Naive thymus-derived CD8-positive, alpha-beta T cell (primary cell): Measurements from ENCODE around the gene DLAT. TPM values are rescaled to one million over a fixed set of nuclear protein-coding genes. Genes with fewer than 3 reads are reported as not detected.

Source experiments
- ATAC-seq, 2 donors: fragments of 150-1000 bp; cut with Tn5 transposase in 1 of 2; sonication (Bioruptor Pico), chemical (Tn5 transposase) in 1 of 2; 1 replicate in 1 of 2; 2 replicates in 1 of 2; pipeline ENCODE4 v1.10.0; 2021; ENCODE audit warnings: mild to moderate bottlenecking in 2 of 2, moderate library complexity in 2 of 2
- POLR2A ChIA-PET: fragments of 350-600 bp; sonication (Branson Sonifier 250); formaldehyde crosslinking; loops from one replicate; lab custom pipeline; 2021; ENCODE audit warnings: antibody characterized with exemption; lab: Charles Lee
- DNase-seq, 10 donors: peaks; one replicate each; pipeline versions ENCODE4 v3.0.0 to v3.0.0-alpha.2; 2020 to 2022
- H3K27ac Mint-ChIP-seq, 10 donors: one replicate each; pipeline ENCODE4 v1.8.0; 2020 to 2022; ENCODE audit warnings: mild to moderate bottlenecking in 10 of 10, mixed read lengths in 10 of 10, moderate library complexity in 4 of 10, inconsistent platforms in 1 of 10
- H3K27me3 Mint-ChIP-seq, 5 donors: one replicate each; pipeline ENCODE4 v1.8.0; 2021 to 2022; ENCODE audit warnings: mixed read lengths in 5 of 5
- H3K36me3 Mint-ChIP-seq, 3 donors: one replicate each; pipeline ENCODE4 v1.8.0; 2020 to 2022; ENCODE audit warnings: mixed read lengths in 3 of 3, mild to moderate bottlenecking in 2 of 3, inconsistent platforms in 1 of 3
- H3K4me1 Mint-ChIP-seq, 4 donors: one replicate each; pipeline ENCODE4 v1.8.0; 2021 to 2022; ENCODE audit warnings: mixed read lengths in 4 of 4
- H3K4me3 Mint-ChIP-seq, 10 donors: one replicate each; pipeline ENCODE4 v1.8.0; 2020 to 2022; ENCODE audit warnings: mild to moderate bottlenecking in 10 of 10, mixed read lengths in 10 of 10, moderate library complexity in 6 of 10, inconsistent platforms in 1 of 10
- H3K9me3 Mint-ChIP-seq, 9 donors: one replicate each; pipeline ENCODE4 v1.8.0; 2020 to 2022; ENCODE audit warnings: mixed read lengths in 9 of 9, mild to moderate bottlenecking in 3 of 9, inconsistent platforms in 1 of 9, moderate library complexity in 1 of 9
- polyA plus RNA-seq, 3 donors: library from polyadenylated mRNA; unstranded; fragments of 300-500 nt; fragmentation: Illumina TruSeq; gene quantifications; one replicate each; pipeline ENCODE4 v1.2.3, GENCODE V29; 2021
- total RNA-seq, 8 experiments: library from RNA in 2 of 8; stranded (reverse) in 2 of 8; gene quantifications; one replicate each; pipeline ENCODE4 v1.2.3 and lab custom pipeline; 2021 to 2026

The DLAT gene
- total and polyA plus RNA-seq, 5 experiments from 2014 or later: 20.0 to 26.1 (median 22.4) TPM

GRCh38 chr11:112106070-112106469, 80.9 kb downstream of the DLAT start:
- DNase-seq (no peak), ATAC-seq (no peak)
- POLR2A ChIA-PET: no interaction called here
- Mint-ChIP-seq H3K27ac (no peak overlapping the region), H3K9me3 (no peaks in the 10 kb centered on the region), H3K36me3 (peaks cover 4 to 12% (median 7%) of the 10 kb centered on the region in 3 donors), H3K4me1 (no peaks in the 10 kb centered on the region), H3K27me3 (no peaks in the 10 kb centered on the region), H3K4me3 (no peak overlapping the region)

Other genes starting within 250 kb of the DLAT start
- gene ALG9, start 153.8 kb upstream of the DLAT start, total RNA-seq: 10 to 100 TPM; 24.2 to 28.6 TPM
- gene ALG9, start 153.8 kb upstream of the DLAT start, polyA plus RNA-seq: 10 to 100 TPM in 2 of 3 donors, 1 to 10 TPM in 1; 6.4 to 13.1 (median 11.9) TPM
- gene FDXACB1, start 146.2 kb upstream of the DLAT start, total RNA-seq: 1 to 10 TPM; 5.9 to 6.1 TPM
- gene FDXACB1, start 146.2 kb upstream of the DLAT start, polyA plus RNA-seq: 1 to 10 TPM; 7.5 to 8.3 (median 7.6) TPM
- gene CFAP68, start 145.9 kb upstream of the DLAT start, total RNA-seq: 10 to 100 TPM; 22.9 to 25.6 TPM
- 10 to 100 TPM; 29.5 to 33.5 (median 33.4) TPM for gene CFAP68, start 145.9 kb upstream of the DLAT start, polyA plus RNA-seq
- not detected for gene CRYAB, start 113.6 kb upstream of the DLAT start, total RNA-seq
- not detected for gene CRYAB, start 113.6 kb upstream of the DLAT start, polyA plus RNA-seq
- gene HSPB2, start 112.7 kb upstream of the DLAT start, total RNA-seq: under 1 TPM in 1 of 2 experiments, not detected in 1; 0.27 TPM
- gene HSPB2, start 112.7 kb upstream of the DLAT start, polyA plus RNA-seq: not detected
- gene C11orf52, start 106.5 kb upstream of the DLAT start, total RNA-seq: not detected
- not detected for gene C11orf52, start 106.5 kb upstream of the DLAT start, polyA plus RNA-seq
- gene DIXDC1, start 88.1 kb upstream of the DLAT start, total RNA-seq: 1 to 10 TPM in 1 of 2 experiments, under 1 TPM in 1; 0.80 to 1.2 TPM
- gene DIXDC1, start 88.1 kb upstream of the DLAT start, polyA plus RNA-seq: 1 to 10 TPM in 1 of 3 donors, under 1 TPM in 2; 0.27 to 5.7 (median 0.81) TPM
- gene PIH1D2, start 48.6 kb downstream of the DLAT start, total RNA-seq: not detected
- gene PIH1D2, start 48.6 kb downstream of the DLAT start, polyA plus RNA-seq: under 1 TPM in 2 of 3 donors, not detected in 1; 0.50 to 0.87 TPM
- gene NKAPD1, start 48.9 kb downstream of the DLAT start, total RNA-seq: 10 to 100 TPM; 21.5 to 21.7 TPM
- gene NKAPD1, start 48.9 kb downstream of the DLAT start, polyA plus RNA-seq: 10 to 100 TPM in 1 of 3 donors, 1 to 10 TPM in 2; 9.8 to 12.6 (median 10.0) TPM
- gene TIMM8B, start 61.3 kb downstream of the DLAT start, total RNA-seq: 10 to 100 TPM; 26.2 to 33.3 TPM
- gene TIMM8B, start 61.3 kb downstream of the DLAT start, polyA plus RNA-seq: 10 to 100 TPM; 58.0 to 75.2 (median 69.1) TPM
- 10 to 100 TPM; 71.5 to 76.9 TPM for gene SDHD, start 61.5 kb downstream of the DLAT start, total RNA-seq
- gene SDHD, start 61.5 kb downstream of the DLAT start, polyA plus RNA-seq: 100 to 1,000 TPM; 167 to 191 (median 181) TPM
- gene IL18, start 138.7 kb downstream of the DLAT start, total RNA-seq: not detected
- gene IL18, start 138.7 kb downstream of the DLAT start, polyA plus RNA-seq: under 1 TPM in 2 of 3 donors, not detected in 1; 0.16 to 0.19 TPM
- under 1 TPM in 1 of 2 experiments, not detected in 1; 0.44 TPM for gene TEX12, start 142.0 kb downstream of the DLAT start, total RNA-seq
- not detected for gene TEX12, start 142.0 kb downstream of the DLAT start, polyA plus RNA-seq
- 1 to 10 TPM; 1.9 to 2.3 TPM for gene BCO2, start 150.1 kb downstream of the DLAT start, total RNA-seq
- gene BCO2, start 150.1 kb downstream of the DLAT start, polyA plus RNA-seq: not detected
- 10 to 100 TPM; 28.7 to 30.8 TPM for gene PTS, start 201.0 kb downstream of the DLAT start, total RNA-seq
- gene PTS, start 201.0 kb downstream of the DLAT start, polyA plus RNA-seq: 1 to 10 TPM; 4.6 to 7.6 (median 5.3) TPM
- not detected for gene PLET1, start 235.5 kb downstream of the DLAT start, total RNA-seq
- not detected for gene PLET1, start 235.5 kb downstream of the DLAT start, polyA plus RNA-seq